ENCODE data around the gene SELENOO.

GRCh38 chr22:50238755-50239154 lies 37.9 kb downstream of the SELENOO start:
- no peak for TF ChIP-seq POLR2A (IDR thresholded peaks at IDR 0.05; ENCODE audit: low read length)
- TF ChIP-seq GATA1 (IDR thresholded peaks at IDR 0.05; ENCODE audit: low read depth, low read length): no peak

Measured in erythroblast (primary cell).